Measurements from ENCODE around the gene DGKQ.

DNA sequence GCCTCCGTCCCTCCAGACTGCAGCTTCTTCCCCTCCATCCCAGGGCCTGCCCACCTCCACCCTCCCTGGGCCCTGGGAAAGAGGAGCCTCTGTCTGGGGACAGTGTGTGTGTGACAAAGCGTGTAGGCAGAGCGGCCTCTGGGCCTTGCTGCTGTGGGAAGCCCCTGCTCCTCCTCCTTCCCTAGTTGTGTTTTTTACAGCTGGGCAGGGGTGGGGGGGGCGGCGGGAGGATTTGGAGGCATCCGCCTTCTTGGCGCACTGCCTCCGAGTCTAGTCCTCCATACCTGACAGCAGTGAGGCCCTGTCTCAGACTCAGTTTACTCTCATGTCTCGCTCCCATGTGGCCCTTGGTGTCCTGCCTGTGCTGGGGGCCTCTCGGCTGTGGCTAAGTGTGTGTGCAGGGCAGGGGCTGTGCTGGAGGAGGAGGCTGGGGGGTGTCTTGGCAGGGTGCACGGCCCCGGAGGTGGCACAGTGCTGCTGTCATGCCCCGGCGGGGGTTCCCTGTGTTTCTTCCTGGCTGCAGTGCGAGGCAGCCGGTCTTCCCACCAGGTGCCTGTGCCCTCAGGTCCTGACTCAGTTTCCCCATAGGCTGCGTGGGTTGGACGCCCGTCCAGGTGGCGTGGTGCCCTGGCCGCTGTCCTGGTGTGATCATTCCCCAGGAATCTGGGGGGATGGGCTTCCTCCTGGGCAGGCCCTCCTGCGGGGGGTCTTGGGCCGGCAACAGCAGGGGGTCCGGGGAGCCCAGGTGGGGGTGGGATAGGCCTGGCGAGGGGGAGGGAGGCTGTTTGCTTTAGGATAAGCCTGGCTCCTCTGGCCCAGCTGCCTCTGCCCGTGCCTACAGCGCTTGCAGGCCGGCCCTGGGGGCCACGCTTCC, 45.0 kb upstream of the DGKQ start:
- TF ChIP-seq NFIC (IDR thresholded peaks at IDR 0.05) (no peak), MTF1 (CRISPR knock-in tag; IDR thresholded peaks at IDR 0.05; ENCODE audit: borderline replicate concordance) (no peak), MXI1 (IDR thresholded peaks at IDR 0.05; ENCODE audit: low read depth, low read length) (no peak)
